ENCODE results near the gene GOSR1.
"Not testable (repeated sequence)": the region's sequence is repeated elsewhere in the genome, so short reads cannot be mapped to it uniquely, and the experiment has no call there.

Gene GOSR1

GRCh38 chr17:30477083-30477773 lies at the start of gene GOSR1:
Gene GOSR1 (plus strand): TSS chr17:30477408. CDS start chr17:30477434, 26 bp downstream.
- DNase-seq: peak; percentile 87

DNA sequence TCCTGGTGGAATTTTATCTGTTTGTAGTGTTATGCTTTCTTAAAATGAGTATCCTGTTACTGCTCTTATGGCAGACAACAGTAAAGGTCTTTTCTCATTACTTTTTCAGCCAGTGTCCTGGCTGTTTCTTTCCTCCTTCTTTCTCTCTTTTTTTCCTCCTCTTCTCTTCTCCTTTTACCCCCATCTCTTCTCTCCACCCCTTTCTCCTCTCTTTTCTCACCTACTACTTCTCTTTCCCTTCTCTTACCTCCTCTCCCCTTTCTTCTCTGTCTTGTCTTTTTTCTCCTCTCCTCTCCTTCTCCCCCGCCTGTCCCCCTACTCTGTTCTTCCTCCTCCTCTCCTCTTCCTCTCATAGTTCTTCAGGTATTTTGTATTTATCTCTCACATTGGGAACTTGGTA lies 49.6 kb upstream of the GOSR1 start:
- DNase-seq: no peak

DNA sequence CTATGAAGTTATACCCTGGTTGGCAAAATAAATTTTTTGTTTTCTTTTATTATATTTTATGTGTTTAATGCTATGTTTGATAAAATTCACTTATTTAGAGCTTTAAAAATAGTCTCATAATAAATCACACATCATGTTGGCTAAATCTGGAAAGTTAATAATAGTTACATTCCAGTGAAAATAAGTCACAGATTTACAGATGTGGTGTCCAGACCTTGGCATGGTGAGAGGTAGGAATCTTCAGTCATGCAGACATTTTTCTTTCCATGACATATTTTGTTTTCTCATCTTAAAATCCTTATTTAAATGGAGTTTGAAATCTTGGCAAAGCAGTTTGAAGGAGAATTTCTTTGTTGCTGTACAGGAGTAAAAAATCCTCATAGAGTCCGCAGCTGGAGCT lies 48.1 kb upstream of the GOSR1 start:
- DNase-seq: no peak

DNA sequence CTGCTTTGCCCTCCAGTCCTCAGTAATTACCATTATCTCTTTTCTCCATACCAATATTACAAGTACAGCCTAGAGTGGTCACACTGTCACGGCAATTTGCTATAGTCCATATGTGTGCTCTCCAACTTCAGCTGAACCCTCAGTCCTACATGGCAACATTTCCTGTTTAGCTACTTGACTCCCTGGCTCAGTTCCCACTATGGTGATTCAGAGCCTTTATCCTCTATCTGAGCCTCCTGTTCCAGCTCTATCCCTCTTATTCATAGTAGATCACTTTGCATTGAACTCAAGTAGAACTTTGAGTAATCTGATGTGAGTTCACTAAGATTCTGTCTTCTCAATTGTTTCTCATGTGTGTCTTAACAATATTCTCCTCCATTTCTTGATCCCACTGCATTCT lies 43.7 kb upstream of the GOSR1 start:
- peak; percentile 82 for DNase-seq

- no peak for DNase-seq
Observed at GRCh38 chr17:30436729-30437128, 40.5 kb upstream of the GOSR1 start.

DNA sequence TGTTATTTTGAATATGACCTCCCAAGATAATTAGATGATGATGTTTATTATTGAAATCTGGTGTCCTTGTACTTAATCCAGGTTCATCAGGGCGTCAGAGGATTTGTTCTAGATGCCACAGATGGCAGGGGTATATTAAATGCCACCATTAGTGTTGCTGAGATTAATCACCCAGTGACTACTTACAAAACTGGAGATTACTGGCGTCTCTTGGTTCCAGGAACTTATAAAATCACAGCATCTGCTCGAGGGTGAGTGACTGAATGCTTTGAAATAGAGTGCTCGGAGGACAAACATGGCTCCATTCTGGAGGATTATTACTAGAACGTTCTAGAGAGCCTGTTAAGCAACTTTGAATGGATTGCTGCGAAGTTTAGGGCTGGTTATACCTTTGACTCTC lies 33.5 kb upstream of the GOSR1 start:
- DNase-seq: no peak

DNA sequence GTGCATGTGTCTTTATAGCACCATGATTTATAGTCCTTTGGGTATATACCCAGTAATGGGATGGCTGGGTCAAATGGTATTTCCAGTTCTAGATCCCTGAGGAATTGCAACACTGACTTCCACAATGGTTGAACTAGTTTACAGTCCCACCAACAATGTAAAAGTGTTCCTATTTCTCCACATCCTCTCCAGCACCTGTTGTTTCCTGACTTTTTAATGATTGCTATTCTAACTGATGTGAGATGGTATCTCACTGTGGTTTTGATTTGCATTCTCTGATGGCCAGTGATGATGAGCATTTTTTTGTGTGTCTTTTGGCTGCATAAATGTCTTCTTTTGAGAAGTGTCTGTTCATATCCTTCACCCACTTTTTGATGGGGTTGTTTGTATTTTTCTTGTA lies 30.6 kb upstream of the GOSR1 start:
- not testable (repeated sequence) for DNase-seq

DNA sequence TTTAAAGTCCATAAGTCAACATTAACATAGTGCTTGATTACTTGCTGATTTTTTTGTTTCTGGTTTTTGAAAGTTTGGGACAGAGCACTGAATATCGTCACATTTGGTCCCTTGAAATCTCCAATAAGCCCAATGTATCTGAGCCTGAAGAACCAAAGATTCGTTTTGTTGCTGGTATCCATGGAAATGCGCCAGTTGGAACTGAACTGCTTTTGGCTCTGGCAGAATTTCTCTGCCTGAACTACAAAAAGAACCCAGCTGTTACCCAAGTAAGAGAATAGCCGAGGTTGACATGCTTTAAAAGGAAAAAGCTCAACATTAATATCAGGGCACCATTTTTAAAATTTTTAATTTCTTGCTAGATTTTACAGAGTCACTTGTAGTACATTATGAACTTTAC lies 27.7 kb upstream of the GOSR1 start:
- DNase-seq: no peak

- no peak for DNase-seq
Observed at GRCh38 chr17:30450125-30451027, 26.8 kb upstream of the GOSR1 start.

DNA sequence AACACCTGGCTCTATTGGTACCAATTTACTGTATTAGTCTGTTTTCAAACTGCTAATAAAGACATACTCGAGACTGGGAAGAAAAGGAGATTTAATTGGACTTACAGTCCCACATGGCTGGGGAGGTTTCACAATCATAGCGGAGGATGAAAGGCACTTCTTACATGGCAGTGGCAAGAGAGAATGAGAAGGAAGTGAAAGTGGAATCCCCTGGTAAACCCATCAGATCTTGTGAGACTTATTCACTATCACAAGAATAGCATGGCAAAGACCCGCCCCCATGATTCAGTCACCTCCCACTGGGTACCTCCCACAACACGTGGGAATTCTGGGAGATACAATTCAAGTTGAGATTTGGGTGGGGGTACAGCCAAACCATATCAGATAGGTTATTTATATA lies 22.6 kb upstream of the GOSR1 start:
- DNase-seq: no peak

DNA sequence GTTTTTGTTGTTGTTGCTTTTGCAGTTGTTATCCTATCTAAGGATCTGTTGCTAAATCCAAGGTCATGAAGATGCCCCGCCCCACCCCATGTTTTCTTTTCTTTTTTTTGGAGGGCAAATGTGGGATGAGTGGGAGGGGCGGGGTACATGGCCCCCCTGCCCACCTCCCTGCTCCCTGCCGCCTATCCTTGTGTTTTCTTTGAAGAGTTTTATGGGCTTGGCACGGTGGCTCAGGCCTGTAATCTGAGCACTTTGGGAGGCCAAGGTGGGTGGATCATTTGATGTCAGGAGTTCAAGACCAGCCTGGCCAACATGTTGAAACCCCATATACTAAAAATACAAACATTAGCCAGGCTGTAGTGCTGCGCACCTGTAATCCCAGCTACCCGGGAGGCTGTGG lies 18.8 kb upstream of the GOSR1 start:
- no peak for DNase-seq

DNA sequence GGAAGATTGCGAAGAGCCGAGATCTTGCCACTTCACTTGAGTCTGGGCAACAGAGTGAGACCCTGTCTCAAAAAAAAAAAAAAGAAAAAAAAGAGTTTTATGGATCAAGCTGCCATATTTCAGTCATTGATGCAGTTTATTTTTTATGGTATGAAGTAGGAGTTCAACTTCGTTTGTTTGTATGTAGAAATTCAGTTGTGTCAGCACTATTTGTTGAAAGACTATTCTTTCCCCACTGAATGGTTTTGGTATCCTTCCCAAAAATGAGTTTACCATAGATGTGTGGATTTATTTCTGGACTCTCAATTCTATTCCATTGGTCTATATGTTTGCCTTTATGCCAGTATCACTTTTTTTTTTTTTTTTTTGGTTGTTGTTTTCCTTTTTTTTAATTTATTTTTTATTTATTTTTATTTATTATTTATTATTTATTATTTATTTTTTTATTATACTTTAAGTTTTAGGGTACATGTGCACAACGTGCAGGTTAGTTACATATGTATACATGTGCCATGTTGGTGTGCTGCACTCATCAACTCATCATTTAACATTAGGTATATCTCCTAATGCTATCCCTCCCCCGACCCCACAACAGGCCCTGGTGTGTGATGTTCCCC lies 18.3 kb upstream of the GOSR1 start:
- not testable (repeated sequence) for DNase-seq

GRCh38 chr17:30468465-30468864 lies 8.7 kb upstream of the GOSR1 start:
- no peak for DNase-seq

GRCh38 chr17:30472238-30472890 lies 4.8 kb upstream of the GOSR1 start:
- DNase-seq: no peak

DNA sequence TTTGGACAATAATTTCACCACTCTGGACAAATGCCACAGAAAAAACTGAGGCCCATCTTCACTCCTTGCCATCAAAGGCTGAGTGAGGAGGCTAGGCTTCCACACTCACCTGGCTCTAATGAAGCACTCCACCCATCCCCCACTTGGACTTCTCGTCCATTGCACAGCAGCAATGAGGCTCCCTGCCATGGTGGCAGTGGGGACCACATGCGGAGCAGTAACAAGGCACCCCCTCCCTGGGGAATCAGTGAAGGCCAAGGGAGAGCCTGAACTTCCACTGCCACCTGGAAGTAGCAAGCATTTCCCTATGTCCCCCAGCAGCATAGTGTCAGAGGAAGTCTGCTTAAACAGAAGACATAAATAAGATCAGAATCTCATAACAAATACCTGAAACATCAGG lies 2.0 kb upstream of the GOSR1 start:
- no peak for DNase-seq

- no peak for DNase-seq
Observed at GRCh38 chr17:30476726-30477082, 504 bp upstream of the GOSR1 start.

- peak; percentile 1 for DNase-seq
Observed at GRCh38 chr17:30477774-30478115, 537 bp downstream of the GOSR1 start.

DNA sequence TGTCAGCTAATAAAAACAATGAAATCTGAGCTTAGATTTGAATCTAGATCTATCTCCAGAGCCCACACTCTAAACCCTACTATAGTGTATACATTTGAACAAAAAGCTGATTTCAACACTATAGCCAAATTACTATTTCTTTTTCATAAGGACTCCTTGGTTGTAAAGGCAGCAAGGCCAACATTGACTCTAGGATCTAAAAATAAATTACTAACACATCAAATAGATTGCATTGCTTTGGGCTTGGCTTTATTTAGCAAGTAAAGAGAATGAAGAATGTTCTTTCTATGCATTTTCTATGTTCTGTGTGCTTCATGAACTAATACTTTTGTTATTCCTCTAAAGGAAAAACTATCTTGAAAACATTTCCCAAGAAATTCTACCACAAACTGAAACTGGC lies 5.3 kb downstream of the GOSR1 start:
- DNase-seq: no peak

- DNase-seq: no peak
Observed at GRCh38 chr17:30483159-30483558, 6.0 kb downstream of the GOSR1 start.

- no peak for DNase-seq
Observed at GRCh38 chr17:30493780-30494179, 16.6 kb downstream of the GOSR1 start.

DNA sequence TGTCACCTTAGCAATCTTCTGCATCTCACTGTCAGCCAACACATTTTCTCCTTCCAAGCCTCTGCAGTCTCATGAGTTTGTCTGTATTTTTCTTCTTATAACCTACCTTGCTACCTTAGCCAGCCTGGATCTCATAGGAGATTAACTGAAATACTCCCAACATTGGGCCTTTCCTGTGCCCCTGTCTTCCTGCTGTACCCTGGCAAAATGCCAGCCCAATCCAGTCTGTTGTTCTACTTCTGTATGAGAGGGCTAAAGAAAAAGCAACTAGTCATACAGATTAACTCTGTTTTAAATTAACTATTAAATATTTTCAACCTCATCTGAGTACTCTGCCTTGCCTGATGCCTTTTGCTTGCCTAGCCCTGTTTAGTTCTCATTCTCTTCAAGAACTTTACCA lies 18.4 kb downstream of the GOSR1 start:
- no peak for DNase-seq

- DNase-seq: no peak
Observed at GRCh38 chr17:30503558-30503957, 26.4 kb downstream of the GOSR1 start.

GRCh38 chr17:30505868-30506417 lies 28.7 kb downstream of the GOSR1 start:
- no peak for DNase-seq
